HG03064 (cell line): Measurements from ENCODE around the gene IDE.
"Not testable (repeated sequence)": the region's sequence is repeated elsewhere in the genome, so short reads cannot be mapped to it uniquely, and the experiment has no call there.

Source experiments
- ATAC-seq: cut with Tn5 transposase; IDR thresholded peaks from one replicate; pipeline ENCODE4 v1.9.1; 2021; ENCODE audit warnings: low read depth; ENCODE audit not compliant: unreplicated experiment

IDE gene

GRCh38 chr10:92493362-92493761, 80.5 kb downstream of the IDE start:
- no peak for ATAC-seq

- ATAC-seq: no peak
Measured at GRCh38 chr10:92492748-92493240, 81.1 kb downstream of the IDE start.

- no peak for ATAC-seq
Measured at GRCh38 chr10:92490387-92490786, 83.5 kb downstream of the IDE start.

GRCh38 chr10:92486637-92487036, 87.3 kb downstream of the IDE start:
- ATAC-seq: no peak

GRCh38 chr10:92483539-92483938, 90.4 kb downstream of the IDE start:
- ATAC-seq: no peak

GRCh38 chr10:92480413-92480812, 93.5 kb downstream of the IDE start:
- ATAC-seq: no peak

GRCh38 chr10:92479547-92479946, 94.3 kb downstream of the IDE start:
- no peak for ATAC-seq

- no peak for ATAC-seq
Measured at GRCh38 chr10:92478536-92478935, 95.4 kb downstream of the IDE start.

GRCh38 chr10:92475357-92475868, 98.5 kb downstream of the IDE start:
- no peak for ATAC-seq

- no peak for ATAC-seq
Measured at GRCh38 chr10:92470026-92470425, 103.9 kb downstream of the IDE start.

- no peak for ATAC-seq
Measured at GRCh38 chr10:92464364-92464763, 109.5 kb downstream of the IDE start.

GRCh38 chr10:92463582-92463981, 110.3 kb downstream of the IDE start:
- no peak for ATAC-seq

GRCh38 chr10:92454955-92455354, 118.9 kb downstream of the IDE start:
- ATAC-seq: not testable (repeated sequence)

GRCh38 chr10:92452313-92452712, 121.6 kb downstream of the IDE start:
- no peak for ATAC-seq

GRCh38 chr10:92451431-92451830, 122.5 kb downstream of the IDE start:
- ATAC-seq: no peak

- no peak for ATAC-seq
Measured at GRCh38 chr10:92450896-92451295, 123.0 kb downstream of the IDE start.

- no peak for ATAC-seq
Measured at GRCh38 chr10:92440578-92440977, 133.3 kb downstream of the IDE start.

- no peak for ATAC-seq
Measured at GRCh38 chr10:92438220-92438619, 135.7 kb downstream of the IDE start.

GRCh38 chr10:92436611-92437010, 137.3 kb downstream of the IDE start:
- no peak for ATAC-seq

GRCh38 chr10:92436065-92436464, 137.8 kb downstream of the IDE start:
- not testable (repeated sequence) for ATAC-seq

GRCh38 chr10:92434385-92434784, 139.5 kb downstream of the IDE start:
- ATAC-seq: no peak

- no peak for ATAC-seq
Measured at GRCh38 chr10:92432596-92432995, 141.3 kb downstream of the IDE start.

- ATAC-seq: no peak
Measured at GRCh38 chr10:92430103-92430502, 143.8 kb downstream of the IDE start.
